IPS-11a (cell line): ENCODE results near the gene LRRC74A.

ENCODE experiments used
- H3K4me3 ChIP-seq: one replicate; pipeline ENCODE4 v1.5.1; 2013; ENCODE audit warnings: low read depth, low read length, control low read depth

The LRRC74A gene

DNA sequence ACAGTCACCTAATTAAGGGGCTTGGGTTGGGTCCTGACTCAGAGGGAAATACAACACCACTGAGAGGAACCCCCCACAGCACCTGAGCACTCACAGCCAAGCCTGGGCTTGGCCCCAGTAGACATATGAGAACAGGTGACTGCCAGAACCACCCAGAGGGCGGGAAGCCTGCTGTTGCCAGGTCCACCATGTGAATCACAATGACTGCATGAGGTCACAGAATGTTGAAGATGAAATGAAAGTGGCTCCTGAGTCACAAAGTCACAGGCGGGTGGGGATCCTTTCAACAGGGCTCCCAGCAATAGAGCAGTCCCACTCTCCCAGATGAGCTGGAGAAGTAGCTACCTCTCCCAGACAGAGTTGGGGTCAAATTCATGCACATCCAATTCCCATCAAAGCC lies at the start of gene LRRC74A:
Gene LRRC74A (plus strand): TSS at position 287 of the 400 bp plus-strand sequence. CDS start 290 bp downstream, outside the sequence.
- H3K4me3 ChIP-seq: no peak within 1 kb of the TSS

DNA sequence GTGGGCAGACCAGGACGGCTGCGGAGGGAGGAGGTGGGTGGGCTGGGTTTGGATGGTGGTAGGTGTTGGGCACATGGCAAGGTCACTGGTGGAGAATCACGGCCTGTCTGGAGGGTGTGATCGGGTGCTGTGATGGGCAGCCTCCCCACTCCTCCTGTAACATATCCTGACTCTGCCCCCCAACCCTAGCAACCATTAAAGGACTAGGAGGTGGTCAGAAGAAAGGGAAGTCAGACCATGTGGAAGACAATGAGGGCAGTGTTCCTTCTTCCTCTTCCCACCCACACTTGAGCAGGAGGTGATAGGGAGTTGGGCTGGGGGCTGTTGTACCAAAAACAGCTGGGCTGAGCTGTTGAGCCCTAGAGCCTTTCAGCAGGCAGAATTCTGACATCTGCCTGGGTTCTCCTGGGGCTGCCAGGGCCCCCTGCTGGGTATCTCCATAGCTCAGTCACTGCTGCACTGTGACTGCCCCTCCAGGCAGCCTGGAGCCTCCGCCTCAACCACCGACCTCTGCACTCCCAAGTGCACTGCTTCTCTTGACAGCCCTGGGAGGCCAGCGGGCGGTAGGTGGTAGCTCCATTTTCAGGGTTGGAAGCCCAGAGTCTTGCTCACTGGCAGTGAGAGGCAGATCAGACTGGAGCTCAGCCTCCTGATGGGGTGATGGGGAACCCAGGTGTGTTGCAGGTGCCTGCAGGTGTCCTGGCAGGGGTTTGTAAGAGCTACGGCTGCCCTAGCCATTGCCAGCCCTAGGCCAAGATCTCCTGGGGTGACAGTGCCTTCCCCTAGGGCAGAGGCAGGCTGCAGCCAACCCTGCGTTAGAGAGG lies 49.6 kb upstream of the LRRC74A start:
- H3K4me3 ChIP-seq: no peak overlapping the region

DNA sequence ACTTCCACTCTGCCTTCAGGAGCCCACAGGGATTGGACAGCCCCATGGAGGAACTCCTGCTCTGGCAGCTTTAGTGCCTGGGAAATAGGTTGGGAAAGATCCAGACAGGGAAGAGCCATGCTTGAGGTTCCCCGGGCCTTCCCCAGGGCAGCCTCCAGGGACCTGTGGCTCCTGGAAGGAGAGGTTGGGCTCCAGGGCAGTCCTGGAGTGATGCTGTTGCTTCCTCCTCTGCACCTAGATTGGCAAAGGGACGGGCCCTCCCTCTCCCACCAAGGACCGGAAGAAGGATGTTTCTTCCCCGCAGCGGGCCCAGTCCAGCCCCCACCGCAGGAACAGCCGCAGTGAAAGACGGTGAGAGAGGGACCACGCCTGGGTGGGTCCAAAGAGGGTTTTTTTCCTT lies 48.5 kb upstream of the LRRC74A start:
- no peak overlapping the region for H3K4me3 ChIP-seq

DNA sequence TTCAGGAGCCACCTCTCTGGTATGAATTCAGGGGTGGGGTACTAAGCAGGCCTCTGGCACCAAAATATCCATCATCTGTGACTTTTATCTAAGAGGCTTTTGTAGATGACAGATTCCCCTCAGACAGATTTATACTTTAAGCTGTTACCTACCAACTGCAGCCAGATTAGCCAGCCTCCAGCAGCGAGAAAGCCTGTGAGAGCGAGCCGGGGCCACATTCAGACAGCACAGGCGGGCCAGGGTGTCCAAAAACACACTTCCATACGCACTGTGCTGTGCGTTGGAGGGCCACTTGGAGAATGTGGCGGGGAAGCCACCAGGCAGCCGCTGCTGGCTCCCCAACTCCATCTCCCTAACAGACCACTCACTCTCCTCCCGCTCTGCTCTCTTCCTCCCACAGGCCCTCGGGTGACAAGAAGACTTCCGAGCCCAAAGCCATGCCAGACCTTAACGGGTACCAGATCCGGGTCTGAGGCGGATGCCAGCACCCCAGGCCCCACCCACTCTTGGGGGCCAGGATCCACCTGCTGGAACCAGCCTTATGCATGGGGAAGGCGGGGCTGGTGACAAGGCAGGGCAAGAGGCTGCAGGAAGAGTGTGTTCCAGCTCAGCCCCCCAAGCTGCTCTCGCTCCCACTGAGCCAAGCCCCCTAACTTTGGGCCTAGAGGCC lies 47.5 kb upstream of the LRRC74A start:
- H3K4me3 ChIP-seq: no peak overlapping the region

DNA sequence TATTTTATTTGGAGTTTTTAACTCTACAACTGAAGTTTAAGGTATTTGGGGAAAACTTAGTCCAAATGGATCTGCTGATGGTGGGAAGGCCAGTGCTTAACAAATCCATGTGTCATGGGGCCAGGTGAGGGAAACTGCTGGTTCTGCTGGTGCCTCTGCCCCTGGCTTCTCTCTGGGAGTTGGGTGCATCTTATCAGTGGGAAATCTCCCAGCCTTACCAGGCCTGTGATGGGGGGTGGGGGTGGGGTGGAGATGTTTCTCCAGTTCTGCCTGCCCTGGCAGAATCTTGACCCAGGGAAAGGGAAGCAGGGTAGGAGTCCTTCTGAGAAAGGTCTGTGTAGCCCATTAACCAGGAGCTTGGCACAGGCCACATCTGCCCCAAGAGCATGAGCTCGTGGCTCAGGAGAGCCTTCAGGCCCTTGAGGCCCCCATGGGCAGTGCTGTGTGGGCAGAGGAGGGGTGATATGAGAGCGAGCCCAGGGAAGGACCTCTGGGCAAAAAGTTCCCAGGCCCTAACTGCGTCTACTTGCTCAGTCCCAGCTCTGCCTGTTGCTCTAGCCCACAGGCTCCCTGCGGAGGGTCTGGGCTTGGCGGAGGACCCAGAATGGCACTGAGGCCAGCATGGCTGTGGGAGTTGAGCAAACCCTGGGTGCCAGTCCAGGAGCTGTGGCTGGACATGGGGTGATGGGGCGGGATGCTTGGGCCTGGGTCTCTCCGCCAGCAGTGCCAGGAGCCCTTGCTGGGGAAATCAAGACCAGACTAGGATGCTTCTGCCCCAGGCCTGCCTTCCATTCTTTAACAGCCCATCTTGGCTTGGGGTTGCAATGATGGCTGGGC lies 46.8 kb upstream of the LRRC74A start:
- no peak overlapping the region for H3K4me3 ChIP-seq

DNA sequence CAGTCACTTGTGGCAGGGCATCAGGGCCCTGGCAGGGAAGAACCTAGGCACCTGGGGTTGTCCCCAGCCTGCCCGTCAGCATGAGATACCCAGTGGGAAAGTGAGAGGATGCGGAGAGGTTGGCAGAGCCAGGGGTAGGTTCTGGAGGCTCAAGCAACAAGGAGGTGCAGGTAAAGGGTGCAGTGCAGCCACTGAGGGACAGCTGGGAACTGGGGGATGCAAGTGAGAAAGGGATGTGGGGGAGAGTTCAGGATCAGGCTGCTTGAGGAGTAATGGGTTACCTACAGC lies 46.2 kb upstream of the LRRC74A start:
- H3K4me3 ChIP-seq: no peak overlapping the region

DNA sequence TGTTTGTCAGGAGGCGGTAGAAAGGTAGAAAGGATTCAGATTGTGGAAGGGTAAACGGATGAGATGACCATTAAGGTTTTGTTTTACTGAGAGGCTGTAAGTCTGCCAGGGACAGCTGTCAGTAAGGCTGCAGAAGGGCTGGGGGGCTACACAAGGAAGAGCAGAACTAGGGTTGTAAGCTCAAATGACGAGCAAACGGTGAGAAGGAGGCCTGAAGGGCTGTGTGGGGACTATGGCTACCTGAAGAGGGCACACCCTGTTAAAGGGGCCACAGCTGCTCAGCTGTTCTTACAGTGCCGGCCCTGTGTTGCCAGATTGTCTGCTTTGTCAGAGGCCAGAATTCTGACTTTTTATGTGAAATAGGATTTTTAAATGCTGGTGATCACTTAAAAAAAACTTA lies 45.8 kb upstream of the LRRC74A start:
- H3K4me3 ChIP-seq: no peak overlapping the region

DNA sequence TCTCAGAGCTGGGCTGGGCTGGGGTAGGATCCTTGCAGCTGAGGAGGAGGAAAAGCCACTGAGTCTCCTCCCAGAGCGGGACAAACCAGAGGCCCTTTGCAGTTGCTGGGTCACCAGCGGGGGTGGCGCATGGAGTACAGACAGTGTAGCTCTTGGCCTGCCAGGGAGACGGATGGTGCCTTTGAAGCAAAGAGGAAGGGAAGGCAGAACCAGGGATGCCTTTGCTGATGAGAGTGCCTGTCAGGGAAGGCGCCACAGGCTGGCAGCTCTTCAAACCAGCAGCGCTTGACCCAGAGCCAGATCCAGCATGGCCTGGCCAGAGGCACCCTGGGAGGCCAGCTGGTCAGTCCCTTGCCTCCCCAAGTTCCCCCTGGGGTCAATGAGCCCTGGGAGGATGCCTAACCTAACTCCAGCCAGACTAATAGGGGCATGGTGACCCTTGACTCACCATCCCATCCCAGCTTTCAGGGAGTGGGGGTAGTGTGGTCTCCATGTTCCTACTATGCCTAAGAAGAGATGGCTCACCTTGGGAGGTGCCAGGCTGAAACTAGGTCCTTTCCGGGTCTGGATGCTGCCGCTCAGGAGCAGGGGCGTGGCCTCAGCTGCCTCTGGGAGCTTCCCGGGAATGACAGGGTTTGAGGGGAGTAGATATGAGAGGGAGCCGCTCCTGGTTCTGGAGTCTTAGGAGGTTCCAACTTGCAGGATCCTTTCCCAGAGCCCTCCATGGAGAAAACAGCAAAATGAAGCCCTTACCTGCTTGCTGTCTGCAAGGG lies 45.1 kb upstream of the LRRC74A start:
- no peak overlapping the region for H3K4me3 ChIP-seq

DNA sequence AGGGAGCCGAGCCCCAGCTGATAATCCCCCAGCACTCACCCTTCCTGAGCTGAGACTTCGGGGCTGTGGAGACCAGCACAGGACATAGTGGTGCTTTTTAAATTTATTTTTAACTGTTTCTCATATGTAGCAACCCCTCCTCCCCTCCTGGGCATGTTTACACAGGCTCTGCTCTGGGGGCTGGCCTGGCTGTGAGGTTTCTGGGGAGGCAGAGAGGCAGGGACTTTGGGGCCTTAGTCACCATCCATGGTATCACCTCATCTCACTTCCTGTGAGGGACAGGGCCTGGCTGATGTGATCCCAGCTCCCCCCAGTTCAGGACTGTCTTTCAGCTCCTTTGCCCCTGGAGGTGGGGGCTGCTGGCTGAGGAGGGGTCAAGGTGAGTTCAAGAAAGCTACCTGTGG lies 44.6 kb upstream of the LRRC74A start:
- no peak overlapping the region for H3K4me3 ChIP-seq

DNA sequence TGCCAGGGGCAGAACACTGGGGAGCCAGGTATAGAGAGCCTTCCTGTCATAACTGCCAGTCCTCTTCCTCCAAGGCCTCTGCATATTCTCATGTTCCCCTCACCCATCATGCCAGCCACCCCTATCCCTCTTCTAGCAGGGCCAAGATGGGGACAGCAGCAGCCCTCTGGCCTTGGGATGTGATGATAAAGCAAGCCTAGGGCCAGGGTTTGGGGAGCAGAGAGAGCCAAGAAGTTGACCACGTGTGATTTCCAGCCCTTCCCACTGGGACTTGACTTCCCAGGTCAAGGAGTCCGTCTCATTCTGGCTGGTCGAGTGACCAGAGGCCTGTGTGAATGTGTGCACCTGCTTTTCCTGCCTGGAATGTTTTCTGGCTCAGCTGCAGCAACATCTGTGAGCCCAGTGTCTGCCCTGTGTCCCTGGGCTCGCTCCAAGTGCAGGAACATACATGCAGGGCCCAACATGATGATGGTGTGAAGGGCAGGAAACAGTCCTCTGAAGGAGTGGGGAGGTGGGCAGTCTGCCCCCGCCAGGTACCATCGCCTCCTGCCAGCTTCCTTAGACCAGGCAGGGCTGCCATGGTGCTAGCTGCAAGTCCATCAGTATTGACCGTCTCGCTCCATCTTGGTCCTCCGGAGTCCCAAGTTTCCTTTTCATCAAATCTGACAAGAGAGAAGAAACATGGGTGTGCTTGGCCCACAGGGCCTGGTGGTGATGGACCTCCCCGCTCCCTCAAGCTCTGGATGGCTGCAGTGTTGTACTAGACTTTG lies 43.9 kb upstream of the LRRC74A start:
- H3K4me3 ChIP-seq: no peak overlapping the region

DNA sequence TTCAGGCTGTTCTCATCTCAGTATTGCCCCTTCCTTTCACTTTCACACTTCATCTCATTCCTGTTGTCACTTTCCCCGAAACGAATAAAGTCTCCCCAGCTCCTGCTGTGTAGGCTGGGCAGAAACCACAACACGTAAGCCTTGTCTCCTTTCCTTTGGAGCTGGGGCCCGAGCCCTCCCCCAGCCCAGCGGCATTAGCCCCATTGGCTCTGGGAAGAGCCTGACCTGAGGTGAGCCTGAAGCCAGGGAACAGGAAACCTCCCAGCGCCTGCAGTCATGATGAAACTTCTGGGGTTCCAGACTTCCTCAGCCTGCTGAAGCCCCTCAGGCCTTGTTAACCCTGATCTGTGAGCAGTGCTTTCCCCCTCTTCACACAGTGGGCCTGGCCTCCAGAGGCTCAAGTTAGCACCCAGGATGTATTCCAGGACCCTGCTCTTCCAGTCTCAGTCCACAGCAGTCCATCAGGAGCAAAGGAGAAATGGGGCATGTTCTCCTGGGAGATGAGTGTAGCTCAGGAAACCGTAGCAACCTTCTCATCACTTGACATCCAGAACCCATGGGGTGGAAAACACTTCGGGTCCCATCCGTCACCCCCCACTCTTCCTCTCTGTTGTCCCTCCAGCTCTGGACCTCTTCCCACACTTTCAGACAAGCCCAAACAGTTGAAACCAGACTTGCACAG lies 43.2 kb upstream of the LRRC74A start:
- H3K4me3 ChIP-seq: no peak overlapping the region

DNA sequence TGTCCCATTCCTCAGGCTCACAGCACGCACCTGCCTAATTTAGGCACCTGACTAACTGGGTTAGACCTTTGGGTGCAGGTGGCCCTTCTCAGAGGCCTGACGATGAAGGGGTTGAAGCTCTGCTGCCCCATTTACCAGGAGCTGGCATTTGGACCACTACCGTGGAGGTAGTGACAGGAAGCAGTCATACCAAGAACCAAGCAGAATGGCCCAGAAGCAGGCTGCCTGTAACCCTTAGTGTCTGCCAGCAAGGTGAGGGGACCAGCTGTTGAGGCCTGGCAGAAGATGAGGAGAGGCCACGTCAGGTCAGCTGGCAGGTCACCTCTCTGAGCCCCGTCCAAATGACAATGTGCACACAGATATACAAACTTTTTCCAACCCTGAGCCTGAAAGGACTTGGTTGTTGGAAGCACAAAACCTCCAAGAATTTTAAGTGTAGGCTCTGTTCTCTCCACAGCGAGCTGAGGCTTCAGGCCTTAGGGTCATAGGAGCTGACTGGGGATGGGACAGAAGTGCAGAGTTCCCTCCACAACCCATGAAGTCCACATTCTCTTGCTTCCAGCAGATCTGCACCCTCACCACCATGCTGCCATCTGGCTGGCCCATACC lies 41.8 kb upstream of the LRRC74A start:
- no peak overlapping the region for H3K4me3 ChIP-seq

DNA sequence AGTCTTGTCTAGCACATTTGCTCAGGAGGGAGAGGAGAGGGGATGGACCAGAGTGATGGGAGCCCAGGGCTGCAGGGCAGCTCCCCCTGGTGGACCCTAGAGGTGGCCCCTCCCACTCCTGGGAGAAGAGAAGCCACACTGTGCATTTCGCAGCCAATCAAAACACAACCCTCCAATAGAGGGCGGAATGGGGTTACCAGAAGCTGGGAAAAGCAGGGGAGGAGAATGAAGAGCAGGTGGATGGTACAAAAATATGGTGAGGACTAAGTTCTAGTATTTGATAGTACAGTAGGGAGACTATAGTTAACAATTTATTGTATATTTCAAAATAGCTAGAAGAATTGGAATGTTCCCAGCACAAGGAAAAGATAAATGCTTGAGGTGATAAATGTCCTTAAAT lies 41.3 kb upstream of the LRRC74A start:
- H3K4me3 ChIP-seq: no peak overlapping the region

DNA sequence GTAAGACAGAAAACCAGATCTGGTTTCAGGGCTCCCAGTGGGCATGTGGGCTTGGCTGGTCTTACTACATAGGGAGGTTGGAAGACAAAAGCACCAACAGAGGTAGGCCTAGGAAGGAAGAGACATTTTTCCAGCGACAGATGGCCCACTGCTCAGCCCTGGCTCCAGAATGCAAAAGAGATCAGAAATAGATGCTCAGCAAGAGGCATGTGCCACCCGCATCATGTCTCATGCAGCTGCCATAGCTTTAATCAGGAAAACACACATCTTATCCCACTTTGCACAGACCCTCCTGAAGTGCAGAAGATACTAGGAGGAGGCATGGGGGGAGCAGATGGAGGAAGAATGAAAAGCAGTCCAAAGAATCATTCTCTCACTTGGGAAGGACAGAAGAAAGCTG lies 39.6 kb upstream of the LRRC74A start:
- no peak overlapping the region for H3K4me3 ChIP-seq

DNA sequence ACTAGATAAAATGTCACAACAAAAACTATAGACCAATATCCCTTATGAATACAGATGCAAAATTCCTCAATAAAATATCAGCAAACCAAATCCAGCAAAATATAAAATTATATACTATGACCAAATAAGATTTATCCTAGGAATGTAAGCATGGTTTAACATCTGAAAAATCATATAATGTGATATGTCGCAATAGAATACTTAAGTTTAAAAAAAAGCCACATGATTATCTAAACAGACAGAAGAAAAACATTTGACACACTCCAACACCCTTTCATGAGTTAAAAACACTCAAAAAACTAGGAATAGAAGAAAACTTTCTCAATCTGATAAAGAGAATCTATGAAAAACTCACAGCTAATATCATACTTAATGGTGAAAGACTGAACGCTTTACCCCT lies 33.8 kb upstream of the LRRC74A start:
- no peak overlapping the region for H3K4me3 ChIP-seq

DNA sequence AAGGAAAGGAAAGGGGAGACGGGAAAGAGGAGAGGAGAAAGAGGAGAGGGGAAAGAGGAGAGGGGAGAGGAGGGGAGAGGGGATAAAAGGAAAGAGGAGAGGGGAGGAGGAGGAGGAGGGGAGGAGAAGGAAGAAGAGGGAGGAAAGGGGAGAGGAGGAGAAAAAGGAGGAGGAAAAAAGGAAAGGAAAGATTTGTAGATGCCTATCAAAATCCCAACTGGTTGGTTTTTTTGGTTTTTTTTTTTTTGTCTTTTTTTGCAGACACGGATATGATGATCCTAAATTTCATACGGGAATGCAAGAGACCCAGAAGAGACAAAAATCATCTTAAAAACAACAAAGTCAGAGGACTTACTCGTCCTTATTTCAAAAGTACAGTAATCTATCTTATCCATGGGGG lies 32.9 kb upstream of the LRRC74A start:
- no peak overlapping the region for H3K4me3 ChIP-seq

DNA sequence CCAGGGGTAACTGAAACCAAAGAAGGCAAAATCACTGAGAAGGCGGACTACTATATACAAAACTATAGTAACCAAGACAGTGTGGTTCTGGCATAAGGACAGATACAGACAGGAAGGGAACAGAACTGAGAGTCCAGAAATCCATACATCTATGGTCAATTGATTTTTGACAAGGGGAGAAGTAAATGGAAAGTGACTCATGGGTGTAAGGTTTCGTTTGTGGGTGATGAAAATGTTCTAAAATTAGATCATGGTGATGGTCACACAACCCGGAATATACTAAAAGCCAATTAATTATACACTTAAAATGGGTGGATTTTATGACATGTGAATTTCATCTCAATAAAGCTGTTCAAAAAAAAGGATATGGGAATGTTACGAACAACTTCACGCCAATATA lies 32.3 kb upstream of the LRRC74A start:
- no peak overlapping the region for H3K4me3 ChIP-seq

DNA sequence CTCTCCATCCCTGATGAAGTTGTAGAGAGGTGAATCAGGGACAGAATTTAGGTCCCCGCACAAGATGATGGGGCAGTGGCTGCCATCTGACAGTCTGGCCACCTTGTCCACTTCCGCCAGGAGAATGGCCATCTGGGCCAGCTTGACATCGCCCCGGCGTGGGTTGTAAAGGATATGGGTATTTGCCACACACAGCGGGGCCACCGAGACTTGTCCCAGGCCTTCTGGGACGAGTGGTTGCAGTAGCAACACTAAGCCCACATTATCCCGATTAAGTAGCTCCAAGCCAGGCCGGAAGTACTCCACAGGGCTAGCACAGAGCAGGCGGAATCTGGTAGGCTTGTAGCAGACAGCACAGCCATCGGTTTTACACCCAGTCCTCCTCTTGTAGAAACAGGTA lies 19.8 kb upstream of the LRRC74A start:
- H3K4me3 ChIP-seq: no peak overlapping the region

DNA sequence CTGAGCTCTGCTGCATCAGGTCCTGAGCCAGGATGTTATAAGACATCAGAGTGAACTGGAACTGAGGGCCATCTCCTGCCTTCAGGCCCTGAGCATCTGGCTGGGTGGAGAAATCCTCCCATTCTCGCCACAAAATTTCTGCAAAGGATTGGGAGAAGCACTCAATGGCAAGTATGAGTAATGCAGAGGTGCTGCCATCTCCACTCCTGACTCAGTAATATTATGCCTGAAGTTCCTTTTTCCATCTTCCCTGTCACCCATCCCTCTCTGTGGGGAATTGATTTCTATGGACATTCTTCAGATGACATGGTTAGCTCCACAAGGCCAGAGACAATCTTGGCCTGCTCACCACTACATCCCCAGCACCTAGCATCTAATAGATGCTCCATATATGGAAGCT lies 18.2 kb upstream of the LRRC74A start:
- H3K4me3 ChIP-seq: no peak overlapping the region
